VCaP (cell line): ENCODE results near the gene PPARG.
"Not testable (repeated sequence)": the region's sequence is repeated elsewhere in the genome, so short reads cannot be mapped to it uniquely, and the experiment has no call there.

Experiments used
- H3K27ac ChIP-seq: fragments of 450-650 bp; 2 replicates; pipeline ENCODE4 v1.5.1; 2017
- TF ChIP-seq, protein P1 (sequence below): fragments of 450-650 bp; conservative IDR thresholded peaks from 2 replicates; pipeline ENCODE4 v1.5.1; 2017; ENCODE audit warnings: mild to moderate bottlenecking, moderate library complexity

Gene PPARG

DNA sequence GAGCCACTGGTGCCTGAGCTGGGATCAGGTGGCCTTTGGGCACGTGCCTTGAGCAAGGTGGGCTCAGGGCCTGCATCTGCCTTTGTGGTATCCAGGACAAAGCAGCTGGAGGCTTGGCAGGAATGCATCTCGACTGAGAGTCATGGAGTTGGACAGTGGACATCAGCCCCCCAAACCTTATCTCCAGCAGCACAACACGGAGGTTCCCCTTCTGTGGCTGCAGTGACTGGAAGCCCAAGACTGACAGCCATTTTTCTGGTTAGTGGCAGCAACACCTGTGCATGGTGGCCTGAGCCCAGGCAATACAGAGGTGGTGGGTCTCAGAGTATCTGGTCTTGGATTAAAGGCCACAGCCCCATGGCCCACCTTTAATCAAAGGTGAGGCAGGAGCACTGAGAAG lies 167.6 kb downstream of the PPARG start:
- H3K27ac ChIP-seq, result no peak overlapping the region
- TF ChIP-seq, protein P1, sequence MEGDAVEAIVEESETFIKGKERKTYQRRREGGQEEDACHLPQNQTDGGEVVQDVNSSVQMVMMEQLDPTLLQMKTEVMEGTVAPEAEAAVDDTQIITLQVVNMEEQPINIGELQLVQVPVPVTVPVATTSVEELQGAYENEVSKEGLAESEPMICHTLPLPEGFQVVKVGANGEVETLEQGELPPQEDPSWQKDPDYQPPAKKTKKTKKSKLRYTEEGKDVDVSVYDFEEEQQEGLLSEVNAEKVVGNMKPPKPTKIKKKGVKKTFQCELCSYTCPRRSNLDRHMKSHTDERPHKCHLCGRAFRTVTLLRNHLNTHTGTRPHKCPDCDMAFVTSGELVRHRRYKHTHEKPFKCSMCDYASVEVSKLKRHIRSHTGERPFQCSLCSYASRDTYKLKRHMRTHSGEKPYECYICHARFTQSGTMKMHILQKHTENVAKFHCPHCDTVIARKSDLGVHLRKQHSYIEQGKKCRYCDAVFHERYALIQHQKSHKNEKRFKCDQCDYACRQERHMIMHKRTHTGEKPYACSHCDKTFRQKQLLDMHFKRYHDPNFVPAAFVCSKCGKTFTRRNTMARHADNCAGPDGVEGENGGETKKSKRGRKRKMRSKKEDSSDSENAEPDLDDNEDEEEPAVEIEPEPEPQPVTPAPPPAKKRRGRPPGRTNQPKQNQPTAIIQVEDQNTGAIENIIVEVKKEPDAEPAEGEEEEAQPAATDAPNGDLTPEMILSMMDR, result no peak

DNA sequence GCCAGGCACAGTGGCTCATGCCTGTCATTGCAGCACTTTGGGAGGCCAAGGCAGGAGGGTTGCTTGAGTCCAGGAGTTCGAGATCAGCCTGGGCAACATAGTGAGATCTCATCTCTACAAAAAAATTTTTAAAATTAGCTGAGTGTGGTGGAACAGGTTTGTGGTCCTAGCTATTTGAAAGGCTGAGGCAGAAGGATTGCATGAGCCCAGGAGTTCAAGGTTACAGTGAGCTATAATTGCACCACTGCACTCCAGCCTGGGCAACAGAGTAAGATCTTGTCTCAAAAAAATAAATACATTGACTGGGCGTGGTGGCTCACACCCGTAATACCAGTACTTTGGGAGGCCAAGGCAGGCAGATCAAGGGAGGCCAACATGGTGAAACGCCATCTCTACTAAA lies 168.5 kb downstream of the PPARG start:
- not testable (repeated sequence) for H3K27ac ChIP-seq

GRCh38 chr3:12458901-12459300 lies 170.0 kb downstream of the PPARG start:
- TF ChIP-seq, protein P1, result no peak
- no peak overlapping the region for H3K27ac ChIP-seq

DNA sequence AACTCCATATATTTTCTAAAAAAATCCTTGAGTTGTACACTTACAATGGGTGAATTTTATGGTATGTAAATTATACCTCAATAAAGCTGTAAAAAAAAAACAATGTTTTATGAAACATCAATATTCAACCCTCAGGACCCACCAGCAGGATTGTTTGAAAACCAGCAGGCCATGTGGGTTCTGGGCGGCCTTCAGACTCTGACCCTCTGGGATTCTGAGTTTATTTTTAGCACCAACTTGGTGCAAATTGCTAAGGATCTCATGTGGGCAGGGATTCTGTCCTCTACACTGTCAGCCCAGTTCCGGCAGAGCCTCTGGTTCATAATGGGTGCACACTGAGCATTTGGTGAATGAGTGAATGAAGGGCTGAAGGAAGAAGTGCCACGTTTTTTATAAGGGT lies 171.3 kb downstream of the PPARG start:
- no peak overlapping the region for H3K27ac ChIP-seq
- TF ChIP-seq, protein P1, result no peak

DNA sequence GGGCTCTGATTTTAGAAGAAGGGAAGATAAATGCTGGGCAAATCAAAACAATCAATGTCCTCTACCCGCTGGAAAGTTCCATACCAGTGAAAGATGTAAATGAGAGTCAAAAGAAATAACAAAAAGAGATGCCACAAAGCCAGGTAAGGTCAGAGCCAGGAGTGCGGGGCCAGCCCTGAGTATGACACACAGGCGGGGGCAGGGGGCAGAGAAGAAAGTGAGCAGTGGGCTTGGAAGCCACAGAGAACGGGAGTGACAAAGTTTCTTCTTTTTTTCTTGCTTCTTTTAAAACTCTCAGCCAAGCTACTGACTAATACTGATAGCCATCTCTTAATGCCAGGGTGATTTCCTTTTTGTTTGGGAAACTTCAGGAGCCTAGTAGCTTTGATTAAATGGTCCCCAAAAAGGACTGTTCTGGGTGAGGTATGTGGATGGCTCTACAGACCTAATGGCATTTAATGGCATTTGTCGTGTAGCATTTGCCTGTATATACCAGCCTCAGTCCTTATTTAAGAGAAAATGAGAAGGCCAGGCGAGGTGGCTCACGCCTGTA lies 172.3 kb downstream of the PPARG start:
- TF ChIP-seq, protein P1, result no peak
- peak overlapping the region; percentile 66; the same call in 1 of the 2 replicates for H3K27ac ChIP-seq

DNA sequence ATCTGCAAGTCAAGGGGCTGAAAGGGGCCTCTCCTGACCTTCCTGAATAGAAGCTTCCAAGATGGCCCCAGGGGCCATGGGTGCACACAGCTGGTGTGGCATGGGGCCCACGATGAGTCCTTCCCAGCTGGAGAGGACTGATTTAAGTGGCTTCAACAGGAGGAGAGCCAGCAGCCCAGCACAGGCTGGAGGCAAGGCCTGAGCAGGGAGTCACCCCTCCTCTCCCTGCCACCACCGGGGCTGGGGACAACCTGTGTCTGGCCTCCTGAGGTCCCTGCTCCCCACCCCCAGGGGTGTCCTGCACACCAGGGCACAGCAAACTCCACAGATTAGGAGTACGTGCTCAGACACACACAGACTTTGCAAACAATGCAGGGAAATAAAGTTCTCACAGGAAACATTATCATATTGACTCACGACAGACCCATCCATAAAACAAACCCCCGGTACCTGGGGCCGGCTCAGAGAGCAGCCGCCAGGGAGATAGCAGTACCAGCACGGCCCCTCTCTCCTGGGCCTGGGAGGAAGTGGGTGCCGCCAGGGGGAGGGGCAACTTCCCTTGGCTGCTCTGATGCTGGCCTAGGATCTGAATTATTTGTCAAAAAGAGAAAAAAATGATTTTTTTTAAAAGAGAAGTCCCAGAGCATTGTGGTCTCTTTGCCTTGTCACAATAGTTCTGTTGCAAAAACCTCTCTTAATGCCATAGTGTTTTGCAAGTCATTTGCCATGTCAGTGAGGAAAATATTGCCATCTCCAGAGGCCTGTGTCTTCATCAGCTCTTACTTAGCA lies 173.5 kb downstream of the PPARG start:
- H3K27ac ChIP-seq, result peak overlapping the region; percentile 66
- TF ChIP-seq, protein P1, result no peak

DNA sequence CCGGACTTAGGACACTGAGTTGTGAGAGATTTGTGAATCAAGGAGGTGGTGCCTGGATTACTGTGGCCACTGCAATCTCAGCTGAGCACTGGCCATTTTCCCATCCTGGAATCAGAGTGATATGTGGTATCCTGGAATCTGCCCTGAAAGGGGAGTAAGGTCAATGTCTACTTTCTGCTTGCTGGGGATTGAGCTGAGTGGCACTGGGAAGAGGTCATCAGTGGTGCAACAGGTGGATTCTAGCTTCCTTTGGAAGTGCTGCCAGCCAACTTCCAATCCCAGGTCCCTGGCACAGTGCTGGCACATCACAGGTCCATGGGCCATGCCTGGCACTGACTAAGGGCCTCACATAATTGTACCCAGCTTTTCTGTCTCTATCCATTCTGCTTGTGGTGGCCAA lies 174.8 kb downstream of the PPARG start:
- H3K27ac ChIP-seq, result no peak overlapping the region
- TF ChIP-seq, protein P1, result no peak

DNA sequence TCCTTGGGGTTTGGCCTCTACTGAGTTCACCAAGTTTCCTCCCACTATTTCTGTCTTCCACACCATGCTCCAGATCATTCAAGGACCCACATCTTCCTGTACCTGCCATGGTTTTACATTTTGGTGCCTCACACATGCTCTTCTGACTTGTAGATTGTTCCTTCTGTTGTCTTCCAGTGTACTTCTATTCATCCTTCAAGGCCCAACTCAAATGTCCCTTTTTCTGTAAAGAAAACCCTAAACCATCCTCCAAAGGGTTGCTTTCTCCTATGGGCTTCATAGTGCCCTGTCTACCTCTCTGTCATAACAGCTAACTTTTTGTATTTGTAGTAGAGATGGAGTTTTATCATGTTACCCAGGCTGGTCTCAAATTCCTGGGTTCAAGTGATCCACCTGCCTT lies 175.3 kb downstream of the PPARG start:
- no peak overlapping the region for H3K27ac ChIP-seq
- TF ChIP-seq, protein P1, result no peak
